WI38 (cell line): ENCODE results near the gene TRMT11.

Experiments used
- H3K4me3 ChIP-seq: 2 replicates; pipeline ENCODE4 v1.5.1; 2011; ENCODE audit warnings: low read depth, mild to moderate bottlenecking, control low read depth, low read length
- CTCF ChIP-seq: IDR thresholded peaks from 2 replicates; pipeline ENCODE4 v1.5.1; 2012; ENCODE audit warnings: low read depth, mild to moderate bottlenecking, control low read depth, low read length

Gene TRMT11

GRCh38 chr6:126034656-126035055 lies 48.3 kb downstream of the TRMT11 start:
- no peak overlapping the region for H3K4me3 ChIP-seq
- no peak for TF ChIP-seq CTCF

GRCh38 chr6:126035764-126036163 lies 49.4 kb downstream of the TRMT11 start:
- no peak for TF ChIP-seq CTCF
- no peak overlapping the region for H3K4me3 ChIP-seq

- no peak for TF ChIP-seq CTCF
- no peak overlapping the region for H3K4me3 ChIP-seq
These were observed 51.9 kb downstream of the TRMT11 start for GRCh38 chr6:126038234-126038633.

- no peak overlapping the region for H3K4me3 ChIP-seq
- TF ChIP-seq CTCF: no peak
These were observed 52.9 kb downstream of the TRMT11 start for GRCh38 chr6:126039284-126039683.

- no peak overlapping the region for H3K4me3 ChIP-seq
These were observed 54.1 kb downstream of the TRMT11 start for GRCh38 chr6:126040394-126040793.

GRCh38 chr6:126040826-126041225 lies 54.5 kb downstream of the TRMT11 start:
- no peak for TF ChIP-seq CTCF
- H3K4me3 ChIP-seq: no peak overlapping the region

More at GRCh38 chr6:126040394-126040793, 54.1 kb downstream of the TRMT11 start:
- TF ChIP-seq CTCF: no peak

GRCh38 chr6:126041516-126041915 lies 55.2 kb downstream of the TRMT11 start:
- no peak overlapping the region for H3K4me3 ChIP-seq
- no peak for TF ChIP-seq CTCF
